Stimulated activated CD4-positive, alpha-beta T cell treated with anti-CD3 and anti-CD28 coated beads, Interleukin-12 subunit alpha, Interleukin-12 subunit beta, amount 100 ng/mL, for 48 hours (primary cell): ENCODE data around the gene SHC2.

Experiments
- DNase-seq, 3 donors: peaks; one replicate each; pipeline ENCODE4 v3.0.0-alpha.2; 2020; ENCODE audit warnings: low read depth in 2 of 3, low spot score in 1 of 3

Gene SHC2

DNA sequence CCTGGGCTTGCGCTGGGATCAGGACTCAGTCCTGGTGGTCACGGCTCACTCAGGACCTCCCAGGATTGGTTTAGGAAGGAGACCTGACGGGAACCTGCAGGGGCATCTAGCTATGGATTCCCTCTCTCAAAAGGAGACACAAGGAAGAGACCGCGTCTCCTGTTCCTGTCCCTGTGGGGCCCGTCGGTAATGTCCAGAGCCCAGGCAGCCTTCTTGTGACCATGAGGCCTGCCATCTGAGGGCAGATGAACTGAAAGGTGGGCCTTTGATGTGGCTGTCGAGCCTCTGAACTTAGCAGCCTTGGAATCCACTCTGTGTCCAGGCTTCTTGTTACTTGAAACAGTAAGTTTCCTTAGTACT lies 84.7 kb downstream of the SHC2 start:
- DNase-seq = no peak

DNA sequence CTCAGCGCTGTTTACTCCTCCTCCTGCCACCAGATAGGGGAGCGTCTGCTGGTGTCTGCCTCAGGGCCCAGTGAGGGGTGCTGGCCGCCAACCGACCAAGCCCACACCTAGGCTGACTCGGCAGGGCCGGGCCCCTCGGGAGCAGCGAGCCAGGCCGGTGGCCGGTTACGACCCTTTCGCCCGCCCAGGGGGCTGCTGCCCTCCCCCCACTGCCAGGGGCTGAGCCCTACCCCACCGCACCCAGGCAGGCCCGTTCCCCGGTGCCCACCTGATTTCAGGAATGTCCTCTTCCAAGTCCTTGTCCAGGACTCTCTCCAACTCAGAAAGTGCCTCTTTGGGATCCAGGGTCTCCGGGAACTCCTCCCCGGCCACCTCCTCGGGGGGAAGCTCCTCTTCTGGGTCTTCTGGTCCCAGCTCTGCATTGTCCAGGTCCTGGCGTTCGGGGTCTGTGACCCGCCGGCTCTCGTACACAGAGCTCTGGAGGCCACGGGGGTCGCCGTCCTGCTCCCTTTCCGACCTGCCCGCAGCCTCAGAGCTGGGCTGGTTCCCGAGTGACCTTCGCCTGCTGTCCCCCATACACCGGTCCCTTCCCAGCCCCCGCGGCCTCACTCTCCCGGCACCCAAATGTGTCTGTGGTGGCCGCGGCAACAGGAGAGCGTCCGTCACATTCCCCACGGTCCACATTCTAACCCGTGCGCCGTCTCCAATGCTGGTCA lies 85.3 kb downstream of the SHC2 start:
- DNase-seq = no peak

DNA sequence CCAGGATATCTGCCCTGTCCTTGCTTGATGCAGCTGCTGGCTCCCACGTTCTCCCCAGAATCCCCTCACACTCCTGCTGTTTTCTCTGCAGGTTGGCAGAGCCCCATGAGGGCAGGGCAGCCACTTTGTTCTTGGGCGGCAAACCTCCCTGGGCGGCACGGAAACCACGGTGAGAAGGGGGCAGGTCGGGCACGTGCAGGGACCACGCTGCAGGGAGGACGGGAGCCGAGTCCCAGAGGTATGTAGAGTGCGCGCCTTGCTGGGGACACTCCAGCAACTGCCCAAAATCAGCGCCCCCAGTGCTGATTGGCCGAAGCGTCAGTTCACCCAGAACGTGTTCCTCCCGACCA lies 86.0 kb downstream of the SHC2 start:
- no peak for DNase-seq

DNA sequence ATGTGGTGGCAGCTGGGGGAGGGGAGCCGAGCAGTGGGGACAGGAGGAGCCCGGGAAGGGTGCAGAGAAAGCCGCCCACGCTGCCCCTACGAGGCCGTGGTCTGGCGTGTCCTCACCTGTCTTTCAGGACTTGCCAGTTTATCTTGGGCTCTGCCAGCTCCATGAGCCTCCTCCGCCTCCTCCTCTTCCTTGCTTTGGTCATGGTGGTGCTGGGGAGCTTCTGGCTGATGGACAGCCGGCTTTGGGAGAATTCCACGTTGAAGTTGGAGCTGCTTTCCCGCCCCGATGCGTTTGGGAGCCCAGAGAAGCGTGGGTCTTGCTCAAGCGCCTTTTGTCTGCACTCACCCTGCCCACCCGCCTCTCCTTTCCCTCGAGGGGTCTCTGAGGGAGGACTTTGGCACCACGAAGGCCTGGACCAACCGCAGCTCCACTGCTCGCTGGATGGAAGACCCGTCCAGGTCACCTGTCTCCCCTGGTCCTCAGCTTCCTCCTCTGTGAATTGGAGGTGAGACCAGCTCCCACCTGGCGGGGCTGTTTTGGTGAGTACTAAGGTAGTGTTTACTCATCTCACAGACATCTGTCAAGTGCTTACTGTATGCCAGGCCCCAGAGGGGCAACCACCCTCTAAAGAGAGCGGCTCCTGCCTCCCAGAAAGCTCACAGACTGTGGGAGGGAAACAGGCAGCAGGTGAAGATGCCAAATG lies 86.5 kb downstream of the SHC2 start:
- no peak for DNase-seq

DNA sequence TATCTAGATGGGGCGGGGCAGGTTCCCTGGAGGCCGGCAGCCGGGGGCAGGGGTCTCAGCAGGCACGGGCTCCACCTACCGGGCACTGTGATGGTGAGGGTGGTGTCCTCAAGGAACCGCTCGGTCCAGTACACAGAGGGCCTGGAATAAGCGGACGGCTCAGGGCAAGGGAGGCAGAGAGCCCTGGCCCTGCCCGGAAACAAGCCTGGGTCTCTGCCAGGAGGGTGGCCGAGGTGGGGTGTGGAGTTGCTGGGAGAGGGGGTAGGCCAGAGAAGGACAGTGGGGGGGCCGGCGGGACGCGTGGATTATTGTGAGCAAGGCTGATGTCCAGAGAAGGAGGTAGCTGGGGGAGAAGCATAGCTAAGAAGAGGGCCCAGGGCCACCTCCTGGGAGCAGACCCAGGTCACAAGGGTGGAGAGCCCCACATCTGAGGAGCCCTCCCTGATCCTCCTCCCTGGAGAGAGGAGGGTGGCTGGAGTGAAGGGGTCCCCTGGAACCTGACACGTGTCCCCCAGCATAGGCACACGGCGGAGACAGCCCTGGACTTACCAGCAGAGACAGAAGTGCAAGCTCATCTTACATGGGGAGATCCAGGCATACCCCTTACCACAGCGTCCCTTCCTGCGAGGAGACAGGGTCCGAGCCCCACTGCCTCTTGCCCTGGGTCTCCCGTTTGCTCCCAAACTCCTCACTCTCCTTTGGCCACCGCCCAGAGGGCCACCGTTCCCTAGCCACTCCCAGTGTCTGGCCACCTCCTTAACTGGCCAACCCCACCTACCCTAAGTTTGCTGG lies 87.2 kb downstream of the SHC2 start:
- DNase-seq = no peak

DNA sequence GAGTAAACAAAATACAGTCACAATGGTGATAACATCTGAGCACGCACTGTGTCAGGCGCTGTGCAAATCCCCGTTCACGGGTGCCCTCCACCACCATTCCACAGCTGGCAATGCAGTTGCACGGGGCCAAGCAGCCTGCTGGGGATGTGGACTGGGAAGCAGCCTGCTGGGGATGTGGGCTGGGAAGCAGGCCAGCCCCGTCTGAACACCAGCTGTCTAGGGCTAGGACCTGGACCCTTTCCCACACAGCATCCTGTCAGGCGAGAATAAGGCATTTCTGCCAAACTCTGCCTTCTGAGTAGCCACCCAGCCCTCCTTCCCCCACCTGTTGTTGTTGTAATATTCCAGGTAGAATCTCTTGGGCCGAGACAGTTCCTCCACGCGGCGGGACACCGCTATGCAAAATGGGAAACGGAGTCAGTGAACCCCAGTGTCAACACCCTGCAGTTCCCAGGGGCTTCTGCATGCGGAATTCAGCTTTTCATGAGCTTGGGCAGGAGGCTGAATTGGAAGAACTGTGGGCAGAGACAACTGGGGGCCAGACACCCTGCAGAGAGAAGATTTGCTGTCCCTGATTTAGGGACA lies 88.4 kb downstream of the SHC2 start:
- no peak for DNase-seq

DNA sequence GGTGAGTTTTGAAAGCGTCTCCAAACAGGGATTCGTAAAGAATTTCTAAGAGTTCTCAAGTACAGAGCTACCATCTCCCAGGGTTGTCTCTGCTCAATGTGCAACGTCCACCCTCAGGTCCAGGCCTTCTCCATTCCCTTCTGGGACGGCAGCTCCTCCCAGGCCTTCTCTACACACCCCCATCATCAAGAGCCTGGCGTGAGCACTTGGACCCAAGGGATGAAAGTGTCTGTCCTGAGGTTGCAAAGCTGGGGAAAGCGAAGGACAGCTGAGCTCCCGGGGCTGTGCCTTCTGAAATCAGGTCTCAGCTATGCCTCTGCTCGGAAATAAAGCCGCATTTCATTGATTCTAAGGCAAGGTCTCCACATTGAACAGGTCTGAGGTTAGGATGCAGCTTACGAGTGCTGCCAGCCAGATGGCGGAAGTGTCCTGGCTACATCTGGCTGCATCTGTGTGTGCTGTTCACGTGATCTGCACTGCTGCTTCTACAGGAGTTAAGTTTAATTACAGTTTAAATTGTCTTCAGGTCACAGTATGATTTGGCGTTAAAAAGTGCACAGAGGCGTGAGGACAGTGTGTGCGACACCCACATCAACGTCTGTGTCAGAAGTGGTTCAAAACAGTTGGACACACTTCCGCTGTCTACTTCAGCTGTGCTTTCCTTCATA lies 89.2 kb downstream of the SHC2 start:
- no peak for DNase-seq

DNA sequence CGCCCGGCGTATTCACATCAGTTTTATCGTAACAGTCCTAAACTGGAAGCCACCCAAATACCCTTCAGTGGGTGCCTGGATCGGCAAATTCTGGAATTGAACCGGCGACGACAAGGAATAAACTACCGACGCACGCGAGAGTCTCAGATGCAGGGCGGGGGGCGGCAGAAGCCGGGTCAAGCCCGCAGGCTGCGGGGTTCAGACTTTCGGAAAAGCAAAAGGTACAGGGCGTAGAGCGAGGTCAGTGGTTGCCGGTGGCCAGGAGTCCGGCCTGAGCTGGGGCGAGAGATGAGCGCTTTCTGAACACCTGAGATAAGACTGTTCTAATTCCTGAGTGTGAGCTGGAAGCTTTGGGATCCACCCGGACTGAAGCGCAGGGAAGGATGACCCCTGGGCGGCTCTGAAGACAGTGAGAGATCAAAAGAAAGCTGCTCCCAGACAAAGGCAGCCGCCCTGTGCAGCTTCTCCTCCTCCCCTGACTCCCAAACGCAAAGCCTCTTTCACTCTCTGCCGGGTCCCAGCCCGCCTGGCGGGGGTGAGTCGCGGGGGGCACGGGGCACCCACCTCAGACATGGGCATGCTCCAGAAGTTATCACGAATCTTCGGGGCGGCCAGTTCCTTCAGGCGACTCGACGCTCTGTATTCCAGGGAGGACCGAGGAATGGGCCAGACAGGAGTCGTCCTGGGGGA lies 90.0 kb downstream of the SHC2 start:
- DNase-seq = no peak

DNA sequence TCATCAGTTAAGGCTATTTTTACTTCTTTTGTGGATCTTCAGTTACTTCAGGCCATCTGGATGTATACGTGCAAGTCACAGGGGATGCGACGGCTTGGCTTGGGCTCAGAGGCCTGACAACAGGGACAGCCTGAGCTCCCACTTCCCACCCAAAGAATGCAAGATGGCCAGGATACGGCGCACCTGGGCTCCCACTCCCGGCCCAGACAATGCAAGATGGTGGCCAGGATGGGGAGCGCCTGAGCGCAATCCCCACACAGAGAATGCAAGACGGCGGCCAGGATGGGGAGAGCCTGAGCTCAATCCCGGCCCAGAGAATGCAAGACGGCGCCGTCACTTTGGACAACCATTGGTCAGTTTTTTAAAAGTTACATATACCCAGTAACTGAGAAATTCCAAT lies 91.0 kb downstream of the SHC2 start:
- no peak for DNase-seq

DNA sequence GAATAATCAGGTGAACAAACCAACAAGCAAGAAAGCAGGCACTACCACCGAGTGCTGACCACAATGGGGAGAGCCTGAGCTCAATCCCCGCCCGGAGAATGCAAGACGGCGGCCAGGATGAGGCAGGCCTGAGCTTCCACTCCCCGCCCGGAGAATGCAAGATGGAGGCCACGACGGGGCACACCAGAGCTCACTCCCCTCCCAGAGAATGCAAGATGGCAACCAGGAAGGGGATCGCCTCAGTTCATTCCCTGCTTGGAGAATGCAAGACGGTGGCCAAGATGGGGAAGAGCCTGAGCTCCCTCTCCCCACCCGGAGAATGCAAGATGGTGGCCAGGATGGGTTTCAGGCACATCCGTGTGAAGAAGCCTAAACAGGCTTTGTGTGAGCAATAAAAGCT lies 91.6 kb downstream of the SHC2 start:
- DNase-seq = no peak

DNA sequence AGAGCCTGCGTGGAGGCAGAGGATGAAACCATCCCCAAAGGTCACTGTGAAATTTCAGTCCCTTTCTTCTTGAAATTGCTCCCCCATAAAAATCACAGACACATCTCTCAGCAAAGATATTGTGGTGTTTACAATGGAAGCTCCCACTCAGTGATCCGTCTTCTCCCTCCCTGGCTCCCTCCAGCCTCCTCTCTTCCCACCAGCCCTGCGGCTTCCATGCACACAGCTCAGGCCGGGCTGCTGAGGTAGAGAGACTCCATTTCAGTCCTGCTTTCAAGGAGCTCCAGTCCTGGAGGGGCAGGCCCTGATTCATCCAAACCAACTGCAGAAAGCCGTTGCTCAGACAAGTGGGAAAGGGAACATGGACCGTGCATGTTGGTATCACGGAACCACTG lies 92.2 kb downstream of the SHC2 start:
- DNase-seq = no peak

DNA sequence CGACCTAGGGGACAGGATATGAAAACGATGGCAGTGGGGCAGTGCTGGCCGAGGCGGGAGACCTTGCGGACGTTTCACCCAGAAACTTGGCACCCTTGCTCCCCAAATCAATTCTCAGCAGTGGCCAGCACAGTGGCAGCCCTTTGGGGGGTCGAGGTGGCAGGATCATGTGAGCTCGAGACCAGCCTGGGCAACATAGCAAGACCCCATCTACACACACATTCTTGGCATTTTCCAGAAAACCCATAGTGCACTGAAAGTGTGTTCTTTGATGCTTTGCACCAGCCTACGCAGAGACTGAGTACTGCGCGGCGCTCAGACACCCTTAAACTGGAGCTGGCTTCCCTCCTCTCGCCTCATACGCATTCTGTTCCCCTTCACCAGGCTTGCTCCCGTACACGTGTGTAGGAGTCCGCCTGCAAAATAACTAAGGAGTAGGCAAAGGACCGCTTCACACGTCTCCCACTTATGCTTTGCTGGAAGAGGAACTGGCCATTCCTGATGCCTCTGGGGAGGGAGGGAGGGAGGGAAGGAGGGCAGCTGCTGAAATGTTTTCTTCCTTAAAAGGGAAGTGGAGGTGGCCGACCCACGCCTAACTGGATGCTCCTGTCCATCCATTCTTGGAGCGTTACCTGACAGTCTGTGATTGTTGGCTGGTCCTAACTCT lies 92.7 kb downstream of the SHC2 start:
- DNase-seq = no peak

DNA sequence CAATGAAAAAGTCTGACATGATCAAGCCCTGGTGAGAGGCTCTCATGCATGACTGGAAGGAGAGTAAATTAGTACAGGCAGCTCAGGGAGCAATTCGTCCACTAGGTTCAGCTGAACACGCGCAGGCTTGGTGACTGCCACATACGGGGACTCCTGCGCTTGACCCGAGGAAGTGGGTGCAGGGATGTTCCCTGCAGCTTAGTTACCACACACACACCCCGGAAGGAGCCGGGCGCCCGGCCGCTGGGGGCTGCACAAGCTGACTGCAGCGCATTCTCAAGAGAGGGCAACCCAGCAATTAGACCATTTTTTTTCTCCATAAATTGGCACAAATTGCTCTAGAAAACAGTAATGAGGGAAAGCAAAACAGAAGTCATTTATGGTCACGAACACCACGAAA lies 93.3 kb downstream of the SHC2 start:
- DNase-seq = no peak

DNA sequence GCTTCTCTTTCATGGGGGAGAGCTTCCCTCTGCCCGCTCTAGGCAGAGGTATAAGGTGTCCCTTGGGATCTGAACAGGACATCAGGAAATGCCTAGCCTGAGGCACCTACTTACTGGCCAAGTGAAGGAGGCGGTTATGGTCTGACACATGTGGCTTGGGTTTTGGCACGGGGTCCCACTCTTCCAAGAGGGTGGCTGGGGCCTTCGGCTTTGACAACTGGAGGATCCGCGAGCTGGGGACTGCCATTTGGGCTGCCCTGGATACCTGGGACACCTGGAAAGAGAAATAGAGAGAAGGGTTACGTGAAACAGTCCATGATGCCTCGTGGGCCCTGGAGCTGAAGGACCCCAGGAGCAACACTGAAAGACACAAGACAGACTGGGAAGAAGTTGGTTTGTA lies 93.9 kb downstream of the SHC2 start:
- DNase-seq = no peak
